ENCODE data around the gene BFSP2. TPM values are rescaled to one million over a fixed set of nuclear protein-coding genes. Genes with fewer than 3 reads are reported as not detected.
A peak's percentile ranks its signal among the peaks of the same experiment; 100 is the strongest.

Gene BFSP2
- total RNA-seq, 1 donor from 2014 or later = not detected

GRCh38 chr3:133447750-133448477, 48.1 kb downstream of the BFSP2 start:
- no peaks in the 10 kb centered on the region for H3K27me3 Mint-ChIP-seq (ENCODE audit: unreplicated experiment)
- H3K4me1 Mint-ChIP-seq (ENCODE audit: unreplicated experiment) = peaks cover 67% of the 10 kb centered on the region
- TF ChIP-seq CTCF (IDR thresholded peaks at IDR 0.05) = no peak
- H3K36me3 Mint-ChIP-seq (ENCODE audit: unreplicated experiment) = no peaks in the 10 kb centered on the region
- H3K27ac Mint-ChIP-seq (ENCODE audit: unreplicated experiment) = no peak overlapping the region
- DNase-seq (ENCODE audit: extremely low spot score, unreplicated experiment) = no peak
- no peaks in the 10 kb centered on the region for H3K9me3 Mint-ChIP-seq (ENCODE audit: unreplicated experiment)
- no peak overlapping the region for H3K4me3 Mint-ChIP-seq (ENCODE audit: unreplicated experiment)

GRCh38 chr3:133448478-133449122, 48.7 kb downstream of the BFSP2 start:
- Mint-ChIP-seq H3K4me3 (ENCODE audit: unreplicated experiment) (no peak overlapping the region), H3K9me3 (ENCODE audit: unreplicated experiment) (no peaks in the 10 kb centered on the region), H3K27ac (ENCODE audit: unreplicated experiment) (no peak overlapping the region), H3K4me1 (ENCODE audit: unreplicated experiment) (peaks cover 69% of the 10 kb centered on the region), H3K36me3 (ENCODE audit: unreplicated experiment) (no peaks in the 10 kb centered on the region), H3K27me3 (ENCODE audit: unreplicated experiment) (no peaks in the 10 kb centered on the region)
- no peak for TF ChIP-seq CTCF (IDR thresholded peaks at IDR 0.05)
- no peak for DNase-seq (ENCODE audit: extremely low spot score, unreplicated experiment)

GRCh38 chr3:133451309-133451708, 51.5 kb downstream of the BFSP2 start:
- H3K4me1 Mint-ChIP-seq (ENCODE audit: unreplicated experiment) = peaks cover 83% of the 10 kb centered on the region
- no peak for DNase-seq (ENCODE audit: extremely low spot score, unreplicated experiment)
- no peak overlapping the region for H3K4me3 Mint-ChIP-seq (ENCODE audit: unreplicated experiment)
- no peaks in the 10 kb centered on the region for H3K36me3 Mint-ChIP-seq (ENCODE audit: unreplicated experiment)
- peak overlapping the region; percentile 87 for H3K27ac Mint-ChIP-seq (ENCODE audit: unreplicated experiment)
- no peaks in the 10 kb centered on the region for H3K27me3 Mint-ChIP-seq (ENCODE audit: unreplicated experiment)
- TF ChIP-seq CTCF (IDR thresholded peaks at IDR 0.05) = no peak
- H3K9me3 Mint-ChIP-seq (ENCODE audit: unreplicated experiment) = no peaks in the 10 kb centered on the region

GRCh38 chr3:133452641-133453319, 52.9 kb downstream of the BFSP2 start:
- TF ChIP-seq CTCF (IDR thresholded peaks at IDR 0.05) = no peak
- Mint-ChIP-seq H3K27ac (ENCODE audit: unreplicated experiment) (peak overlapping the region; percentile 87), H3K4me1 (ENCODE audit: unreplicated experiment) (peaks cover 83% of the 10 kb centered on the region), H3K36me3 (ENCODE audit: unreplicated experiment) (no peaks in the 10 kb centered on the region), H3K4me3 (ENCODE audit: unreplicated experiment) (peak overlapping the region; percentile 8), H3K27me3 (ENCODE audit: unreplicated experiment) (no peaks in the 10 kb centered on the region), H3K9me3 (ENCODE audit: unreplicated experiment) (no peaks in the 10 kb centered on the region)
- DNase-seq (ENCODE audit: extremely low spot score, unreplicated experiment) = no peak

GRCh38 chr3:133453383-133453782, 53.5 kb downstream of the BFSP2 start:
- peak overlapping the region; percentile 87 for H3K27ac Mint-ChIP-seq (ENCODE audit: unreplicated experiment)
- no peaks in the 10 kb centered on the region for H3K36me3 Mint-ChIP-seq (ENCODE audit: unreplicated experiment)
- no peaks in the 10 kb centered on the region for H3K9me3 Mint-ChIP-seq (ENCODE audit: unreplicated experiment)
- no peak for DNase-seq (ENCODE audit: extremely low spot score, unreplicated experiment)
- no peak for TF ChIP-seq CTCF (IDR thresholded peaks at IDR 0.05)
- H3K4me1 Mint-ChIP-seq (ENCODE audit: unreplicated experiment) = peaks cover 81% of the 10 kb centered on the region
- no peaks in the 10 kb centered on the region for H3K27me3 Mint-ChIP-seq (ENCODE audit: unreplicated experiment)
- no peak overlapping the region for H3K4me3 Mint-ChIP-seq (ENCODE audit: unreplicated experiment)
